ENCODE data around the gene RPTOR. TPM values are rescaled to one million over a fixed set of nuclear protein-coding genes. Genes with fewer than 3 reads are reported as not detected.
A peak's percentile ranks its signal among the peaks of the same experiment; 100 is the strongest.

Gene RPTOR
- total RNA-seq, 3 donors from 2014 or later = 21.4 to 27.5 (median 23.6) TPM

DNA sequence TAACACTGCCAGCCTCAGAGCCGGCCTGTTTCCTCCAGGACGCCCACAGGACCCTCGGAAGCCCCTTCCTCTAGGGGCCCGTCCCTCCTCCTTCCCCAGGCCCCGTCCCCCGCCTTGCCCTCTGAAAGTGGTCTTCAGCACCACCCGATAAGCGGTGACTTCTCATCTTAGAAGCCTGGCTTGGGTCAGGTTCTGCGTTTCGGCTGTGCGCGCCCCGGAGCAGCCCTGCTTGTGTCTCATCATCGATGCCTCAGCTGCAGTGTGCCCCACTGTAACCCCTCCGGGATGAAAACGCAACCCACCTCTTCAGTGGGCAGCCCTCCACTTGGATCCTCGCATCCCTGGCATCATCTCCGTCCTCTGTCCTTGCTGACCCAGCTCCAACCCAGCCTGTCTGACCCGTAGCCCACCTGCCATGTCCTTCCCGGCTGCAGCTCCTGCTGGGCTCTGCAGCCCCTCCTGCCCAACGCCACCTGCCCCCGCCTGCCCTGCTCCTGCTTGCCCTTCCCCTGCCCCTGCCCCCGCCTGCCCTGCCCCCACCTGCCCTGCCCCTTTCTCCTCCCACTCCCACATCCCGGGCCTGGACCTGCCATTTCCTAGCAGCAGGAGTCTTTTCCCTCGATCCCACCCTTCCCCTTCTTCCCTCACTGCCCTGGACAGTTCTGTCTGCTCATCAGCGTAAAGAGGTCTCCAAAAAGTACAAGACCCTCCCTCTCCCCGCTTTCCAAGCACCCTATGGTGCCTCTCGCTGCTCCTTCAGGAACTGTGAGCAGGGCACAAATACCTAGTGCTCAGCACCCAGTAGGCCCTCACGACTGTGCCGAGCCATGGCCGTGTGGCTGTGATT lies 334.5 kb downstream of the RPTOR start:
- H3K9me3 ChIP-seq = no peaks in the 10 kb centered on the region
- H3K27me3 ChIP-seq = no peaks in the 10 kb centered on the region
- H3K27ac ChIP-seq = no peak overlapping the region
- intact Hi-C loops (cut with DNase I; ENCODE audit: low total_unique reads) = no loop called here
- no peaks in the 10 kb centered on the region for H3K36me3 ChIP-seq
- H3K4me1 ChIP-seq = no peaks in the 10 kb centered on the region
- peak in 1 of 2 donors; percentile 36 for DNase-seq (ENCODE audit: low spot score in 2 of 2)
- TF ChIP-seq POLR2AphosphoS5 (IDR thresholded peaks at IDR 0.05) (no peak), POLR2A (IDR thresholded peaks at IDR 0.05) (no peak)
- TF ChIP-seq, protein P1, sequence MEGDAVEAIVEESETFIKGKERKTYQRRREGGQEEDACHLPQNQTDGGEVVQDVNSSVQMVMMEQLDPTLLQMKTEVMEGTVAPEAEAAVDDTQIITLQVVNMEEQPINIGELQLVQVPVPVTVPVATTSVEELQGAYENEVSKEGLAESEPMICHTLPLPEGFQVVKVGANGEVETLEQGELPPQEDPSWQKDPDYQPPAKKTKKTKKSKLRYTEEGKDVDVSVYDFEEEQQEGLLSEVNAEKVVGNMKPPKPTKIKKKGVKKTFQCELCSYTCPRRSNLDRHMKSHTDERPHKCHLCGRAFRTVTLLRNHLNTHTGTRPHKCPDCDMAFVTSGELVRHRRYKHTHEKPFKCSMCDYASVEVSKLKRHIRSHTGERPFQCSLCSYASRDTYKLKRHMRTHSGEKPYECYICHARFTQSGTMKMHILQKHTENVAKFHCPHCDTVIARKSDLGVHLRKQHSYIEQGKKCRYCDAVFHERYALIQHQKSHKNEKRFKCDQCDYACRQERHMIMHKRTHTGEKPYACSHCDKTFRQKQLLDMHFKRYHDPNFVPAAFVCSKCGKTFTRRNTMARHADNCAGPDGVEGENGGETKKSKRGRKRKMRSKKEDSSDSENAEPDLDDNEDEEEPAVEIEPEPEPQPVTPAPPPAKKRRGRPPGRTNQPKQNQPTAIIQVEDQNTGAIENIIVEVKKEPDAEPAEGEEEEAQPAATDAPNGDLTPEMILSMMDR (IDR thresholded peaks at IDR 0.05) = no peak
- no peak overlapping the region for H3K4me3 ChIP-seq

DNA sequence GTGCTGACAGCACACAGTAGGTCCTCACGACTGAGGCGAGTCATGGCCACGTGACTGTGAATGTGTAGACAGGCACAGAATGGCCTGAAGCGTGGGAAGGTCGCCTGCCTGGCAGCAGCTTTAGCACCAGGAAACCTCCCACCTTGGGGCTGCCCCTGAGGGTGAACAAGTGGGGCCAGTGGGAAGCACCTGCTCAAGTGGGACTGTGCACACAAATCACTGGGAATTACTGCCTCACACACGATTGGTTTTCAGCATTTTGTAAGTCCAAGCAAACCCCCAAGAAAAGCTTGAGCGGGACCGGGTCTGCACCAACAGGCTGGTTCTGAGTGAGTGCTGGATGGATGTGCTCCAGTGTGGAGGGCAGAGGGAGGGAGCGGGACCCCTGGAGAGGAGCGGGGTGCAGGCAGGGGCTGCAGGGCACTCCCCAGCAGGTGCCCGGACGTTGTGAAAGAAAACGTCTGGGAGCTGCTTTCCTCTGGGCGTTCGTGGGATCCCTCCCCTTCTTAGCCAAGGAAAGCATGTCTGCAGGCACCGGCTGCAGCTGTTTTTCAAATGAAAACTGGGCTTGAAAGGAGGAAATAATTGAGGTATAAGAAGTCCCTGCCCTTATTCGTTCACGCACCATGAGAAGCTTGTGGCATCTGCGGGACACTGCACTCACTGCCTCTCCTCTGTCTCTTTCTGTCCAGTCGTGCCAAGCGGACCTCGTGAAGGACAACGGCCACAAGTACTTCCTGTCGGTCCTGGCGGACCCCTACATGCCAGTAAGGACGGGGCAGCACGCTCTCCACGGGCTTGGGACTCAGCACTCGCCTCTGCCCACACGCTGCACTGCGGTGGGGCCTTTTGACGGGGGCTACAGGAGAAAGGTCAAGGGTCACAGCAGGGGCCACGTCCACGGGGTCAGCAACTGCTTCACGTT lies 335.3 kb downstream of the RPTOR start:
- H3K27ac ChIP-seq = no peak overlapping the region
- DNase-seq (ENCODE audit: low spot score in 2 of 2) = peak in 1 of 2 donors; percentile 39
- TF ChIP-seq POLR2AphosphoS5 (IDR thresholded peaks at IDR 0.05) = no peak
- no peak for TF ChIP-seq POLR2A (IDR thresholded peaks at IDR 0.05)
- TF ChIP-seq, protein P1 (IDR thresholded peaks at IDR 0.05) = no peak
- no peaks in the 10 kb centered on the region for H3K9me3 ChIP-seq
- H3K4me3 ChIP-seq = no peak overlapping the region
- H3K4me1 ChIP-seq = no peaks in the 10 kb centered on the region
- no peaks in the 10 kb centered on the region for H3K27me3 ChIP-seq
- intact Hi-C loops (cut with DNase I; ENCODE audit: low total_unique reads) = no loop called here
- H3K36me3 ChIP-seq = no peaks in the 10 kb centered on the region

DNA sequence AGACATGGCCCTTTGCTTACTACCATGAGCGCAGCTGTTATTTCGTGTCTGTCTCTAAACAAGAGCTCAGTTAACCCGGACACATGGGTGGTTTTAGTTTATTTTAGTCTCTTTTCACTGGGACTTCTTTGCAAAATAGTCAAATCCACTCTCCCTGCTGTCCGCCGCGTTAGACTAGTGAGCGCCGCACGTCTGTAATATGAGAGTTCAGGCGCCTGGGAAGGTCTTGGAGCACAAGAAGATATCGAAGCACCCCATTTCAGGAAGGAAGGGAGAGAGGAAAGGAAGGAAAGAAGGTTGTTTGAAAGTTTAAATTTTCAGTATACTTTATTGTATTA lies 336.0 kb downstream of the RPTOR start:
- no peaks in the 10 kb centered on the region for H3K9me3 ChIP-seq
- no peak overlapping the region for H3K27ac ChIP-seq
- no peak overlapping the region for H3K4me3 ChIP-seq
- no peaks in the 10 kb centered on the region for H3K4me1 ChIP-seq
- no peaks in the 10 kb centered on the region for H3K27me3 ChIP-seq
- no peaks in the 10 kb centered on the region for H3K36me3 ChIP-seq
- TF ChIP-seq POLR2A (IDR thresholded peaks at IDR 0.05) (no peak), POLR2AphosphoS5 (IDR thresholded peaks at IDR 0.05) (no peak)
- TF ChIP-seq, protein P1 (IDR thresholded peaks at IDR 0.05) = no peak
- no peak for DNase-seq (ENCODE audit: low spot score in 2 of 2)
- intact Hi-C loops (cut with DNase I; ENCODE audit: low total_unique reads) = no loop called here

DNA sequence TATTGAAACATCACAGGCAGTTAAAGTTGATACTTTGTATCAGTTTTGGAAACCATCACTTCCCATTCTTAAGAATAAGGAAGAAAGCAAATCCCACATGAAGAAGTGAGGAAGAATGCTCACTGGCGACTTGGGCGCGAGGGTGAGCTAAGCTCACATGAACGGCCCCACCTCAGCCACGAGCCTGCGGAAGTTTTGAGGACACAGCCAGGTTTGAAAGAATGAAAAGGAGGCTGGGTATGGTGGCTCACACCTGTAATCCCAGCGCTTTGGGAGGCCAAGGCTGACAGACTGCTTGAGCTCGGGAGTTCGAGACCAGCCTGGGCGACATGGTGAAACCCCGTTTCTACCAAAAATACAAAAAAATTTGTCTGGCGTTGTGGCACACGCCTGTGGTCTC lies 336.7 kb downstream of the RPTOR start:
- intact Hi-C loops (cut with DNase I; ENCODE audit: low total_unique reads) = no loop called here

More for the DNA sequence above, 336.7 kb downstream of the RPTOR start:
- no peak for TF ChIP-seq POLR2AphosphoS5 (IDR thresholded peaks at IDR 0.05)
- TF ChIP-seq, protein P1 (IDR thresholded peaks at IDR 0.05) = no peak
- DNase-seq (ENCODE audit: low spot score in 2 of 2) = no peak
- Histone ChIP-seq H3K9me3 (no peaks in the 10 kb centered on the region), H3K4me3 (no peak overlapping the region), H3K27me3 (no peaks in the 10 kb centered on the region), H3K4me1 (no peaks in the 10 kb centered on the region), H3K36me3 (no peaks in the 10 kb centered on the region), H3K27ac (no peak overlapping the region)
